SU-DHL-6 (cell line): ENCODE data around the gene ZMYM5.

Experiments used
- EZH2phosphoT487 ChIP-seq: fragments of 200-600 bp; sonication (generic), shearing (Covaris generic); conservative IDR thresholded peaks from 2 replicates; pipeline ENCODE4 v1.6.1; 2018; ENCODE audit warnings: mild to moderate bottlenecking, antibody characterized with exemption, low read length, moderate library complexity, mixed read lengths
- TF ChIP-seq, protein P1 (sequence below): fragments of 200-600 bp; sonication (generic); IDR thresholded peaks from one replicate; pipeline ENCODE4 v1.5.1; 2017; ENCODE audit warnings: antibody characterized with exemption, mild to moderate bottlenecking, low read length, moderate library complexity; ENCODE audit not compliant: insufficient read depth, poor library complexity, severe bottlenecking

DNA sequence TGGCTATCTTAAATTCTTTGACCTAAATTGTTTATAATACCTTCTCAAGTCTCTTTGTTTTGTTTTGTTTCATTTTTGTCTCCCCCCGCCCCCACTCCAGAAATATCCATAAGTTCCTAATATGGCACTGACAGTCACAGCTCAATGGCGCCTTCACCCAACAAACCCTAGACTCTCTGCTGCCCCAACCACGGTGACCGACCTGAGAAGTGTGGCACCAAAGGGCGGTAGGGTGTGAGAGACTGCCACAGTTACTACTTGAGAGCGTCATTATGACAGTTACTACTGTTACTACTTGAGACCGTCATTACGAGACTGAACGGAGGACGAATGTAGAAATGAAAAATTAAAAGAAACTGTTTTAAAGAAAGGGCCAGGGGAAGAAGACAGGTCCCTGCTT lies 46.3 kb downstream of the ZMYM5 start:
- TF ChIP-seq, protein P1, sequence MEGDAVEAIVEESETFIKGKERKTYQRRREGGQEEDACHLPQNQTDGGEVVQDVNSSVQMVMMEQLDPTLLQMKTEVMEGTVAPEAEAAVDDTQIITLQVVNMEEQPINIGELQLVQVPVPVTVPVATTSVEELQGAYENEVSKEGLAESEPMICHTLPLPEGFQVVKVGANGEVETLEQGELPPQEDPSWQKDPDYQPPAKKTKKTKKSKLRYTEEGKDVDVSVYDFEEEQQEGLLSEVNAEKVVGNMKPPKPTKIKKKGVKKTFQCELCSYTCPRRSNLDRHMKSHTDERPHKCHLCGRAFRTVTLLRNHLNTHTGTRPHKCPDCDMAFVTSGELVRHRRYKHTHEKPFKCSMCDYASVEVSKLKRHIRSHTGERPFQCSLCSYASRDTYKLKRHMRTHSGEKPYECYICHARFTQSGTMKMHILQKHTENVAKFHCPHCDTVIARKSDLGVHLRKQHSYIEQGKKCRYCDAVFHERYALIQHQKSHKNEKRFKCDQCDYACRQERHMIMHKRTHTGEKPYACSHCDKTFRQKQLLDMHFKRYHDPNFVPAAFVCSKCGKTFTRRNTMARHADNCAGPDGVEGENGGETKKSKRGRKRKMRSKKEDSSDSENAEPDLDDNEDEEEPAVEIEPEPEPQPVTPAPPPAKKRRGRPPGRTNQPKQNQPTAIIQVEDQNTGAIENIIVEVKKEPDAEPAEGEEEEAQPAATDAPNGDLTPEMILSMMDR: no peak
- no peak for TF ChIP-seq EZH2phosphoT487
